Breast epithelium (tissue), 3 donors: ENCODE data around the gene HSPA12B.
"Not testable (repeated sequence)": the region's sequence is repeated elsewhere in the genome, so short reads cannot be mapped to it uniquely, and the experiment has no call there.

Experiments used
- POLR2AphosphoS5 ChIP-seq, 3 donors: sonication (generic); formaldehyde crosslinking; IDR thresholded peaks; one replicate each; pipeline ENCODE4 v1.6.1; 2017; ENCODE audit warnings: antibody characterized with exemption in 3 of 3
- TF ChIP-seq, protein P1 (sequence below), 3 donors: fragments of 450-650 bp; IDR thresholded peaks; one replicate each; pipeline ENCODE4 v1.5.1; 2016 to 2017; ENCODE audit warnings: antibody characterized with exemption in 3 of 3, mild to moderate bottlenecking in 3 of 3, moderate library complexity in 3 of 3

GRCh38 chr20:3789201-3789600 lies 56.7 kb downstream of the HSPA12B start:
- TF ChIP-seq, protein P1, sequence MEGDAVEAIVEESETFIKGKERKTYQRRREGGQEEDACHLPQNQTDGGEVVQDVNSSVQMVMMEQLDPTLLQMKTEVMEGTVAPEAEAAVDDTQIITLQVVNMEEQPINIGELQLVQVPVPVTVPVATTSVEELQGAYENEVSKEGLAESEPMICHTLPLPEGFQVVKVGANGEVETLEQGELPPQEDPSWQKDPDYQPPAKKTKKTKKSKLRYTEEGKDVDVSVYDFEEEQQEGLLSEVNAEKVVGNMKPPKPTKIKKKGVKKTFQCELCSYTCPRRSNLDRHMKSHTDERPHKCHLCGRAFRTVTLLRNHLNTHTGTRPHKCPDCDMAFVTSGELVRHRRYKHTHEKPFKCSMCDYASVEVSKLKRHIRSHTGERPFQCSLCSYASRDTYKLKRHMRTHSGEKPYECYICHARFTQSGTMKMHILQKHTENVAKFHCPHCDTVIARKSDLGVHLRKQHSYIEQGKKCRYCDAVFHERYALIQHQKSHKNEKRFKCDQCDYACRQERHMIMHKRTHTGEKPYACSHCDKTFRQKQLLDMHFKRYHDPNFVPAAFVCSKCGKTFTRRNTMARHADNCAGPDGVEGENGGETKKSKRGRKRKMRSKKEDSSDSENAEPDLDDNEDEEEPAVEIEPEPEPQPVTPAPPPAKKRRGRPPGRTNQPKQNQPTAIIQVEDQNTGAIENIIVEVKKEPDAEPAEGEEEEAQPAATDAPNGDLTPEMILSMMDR (IDR thresholded peaks at IDR 0.05), result not testable (repeated sequence)
- not testable (repeated sequence) for TF ChIP-seq POLR2AphosphoS5 (IDR thresholded peaks at IDR 0.05)
